Stimulated activated CD4-positive, alpha-beta T cell treated with anti-CD3 and anti-CD28 coated beads, Interleukin-12 subunit alpha, Interleukin-12 subunit beta, amount 100 ng/mL, for 4 hours (primary cell): ENCODE results near the gene MAP3K7CL.

Experiments
- DNase-seq: peaks from one replicate; pipeline ENCODE4 v3.0.0-alpha.2; 2020

The MAP3K7CL gene

DNA sequence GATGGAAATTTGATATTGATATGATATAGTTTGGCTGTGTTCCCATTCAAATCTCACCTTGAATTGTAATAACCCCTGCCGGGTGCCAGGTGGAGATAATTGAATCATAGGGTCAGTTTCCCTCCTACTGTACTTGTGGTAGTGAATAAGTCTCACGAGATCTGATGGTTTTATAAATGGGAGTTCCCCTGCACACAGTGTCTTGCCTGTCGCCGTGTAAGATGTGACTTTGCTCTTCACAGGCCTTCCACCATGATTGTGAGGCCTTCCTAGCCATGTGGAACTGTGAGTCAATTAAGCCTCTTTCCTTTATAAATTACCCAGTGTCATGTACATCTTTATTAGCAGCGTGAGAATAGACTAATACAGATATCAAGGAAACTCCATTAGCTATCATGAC lies 74.6 kb downstream of the MAP3K7CL start:
- DNase-seq: no peak

DNA sequence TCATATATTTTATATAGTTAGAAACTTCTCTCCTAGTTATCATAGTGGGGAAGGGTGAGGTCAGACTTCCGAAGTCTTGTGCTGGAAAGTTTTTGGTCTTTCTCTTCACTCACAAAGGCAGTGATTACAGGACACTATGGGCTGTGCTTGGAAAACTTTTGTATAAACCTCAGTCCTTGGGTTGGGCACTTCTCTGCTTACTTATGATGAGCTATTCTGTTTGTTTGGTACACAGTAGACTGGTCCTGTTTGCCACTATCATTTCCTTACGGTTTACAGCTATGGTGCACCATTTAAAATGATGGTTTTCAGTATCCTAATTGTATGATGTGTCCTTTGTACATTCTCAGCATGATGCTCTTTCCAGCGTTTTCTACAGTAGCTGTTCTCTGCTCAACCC lies 75.5 kb downstream of the MAP3K7CL start:
- no peak for DNase-seq

GRCh38 chr21:29206445-29206844 lies 76.0 kb downstream of the MAP3K7CL start:
- no peak for DNase-seq

- DNase-seq: no peak
Observed at GRCh38 chr21:29207201-29207600, 76.8 kb downstream of the MAP3K7CL start.

DNA sequence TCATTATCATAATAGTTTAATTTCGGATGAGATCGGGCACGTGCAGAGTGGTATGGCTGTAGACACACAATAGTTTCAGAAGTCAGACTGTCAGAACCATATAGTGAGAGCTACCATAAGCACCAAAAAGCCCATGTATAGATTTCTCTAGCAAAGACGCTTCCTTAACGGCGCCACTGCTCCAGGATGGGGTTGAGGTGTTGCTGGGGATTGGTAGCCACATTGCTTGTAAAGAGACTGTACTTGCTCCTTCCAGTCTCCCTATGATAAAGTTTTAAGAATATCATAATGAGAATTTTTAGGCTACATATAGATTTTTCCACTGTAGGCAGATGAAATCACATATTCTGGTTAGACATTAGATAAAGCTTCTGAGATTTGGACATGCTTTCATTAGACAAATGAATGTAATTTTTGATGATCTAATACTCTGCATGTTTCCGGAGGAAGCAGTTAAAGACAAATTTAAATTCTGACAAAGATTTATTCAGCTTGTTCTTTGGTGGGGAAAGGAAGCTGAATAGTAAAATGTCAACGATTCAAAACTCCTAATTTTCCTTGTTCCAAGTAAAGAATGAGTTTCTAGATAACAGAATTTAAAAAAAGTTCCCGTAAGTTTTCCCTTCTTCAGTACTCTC lies 77.7 kb downstream of the MAP3K7CL start:
- DNase-seq: no peak

DNA sequence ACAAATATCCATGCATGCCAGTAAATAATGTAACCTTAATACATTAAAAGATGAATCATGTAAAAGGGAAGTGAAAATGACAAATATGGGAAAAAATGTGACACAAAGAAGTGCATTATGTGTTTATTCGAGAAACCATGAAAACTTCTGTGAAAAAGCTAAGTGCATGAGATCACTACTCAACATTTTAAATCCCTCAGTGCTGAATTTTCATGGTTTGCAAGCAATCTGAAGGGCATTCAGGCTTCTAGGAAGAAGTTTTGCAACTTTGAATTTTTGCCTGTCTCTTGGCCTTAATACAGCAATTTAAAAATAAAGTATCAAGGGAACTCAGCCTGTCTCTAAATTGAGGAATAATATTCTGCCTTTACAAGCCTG lies 78.2 kb downstream of the MAP3K7CL start:
- DNase-seq: no peak

DNA sequence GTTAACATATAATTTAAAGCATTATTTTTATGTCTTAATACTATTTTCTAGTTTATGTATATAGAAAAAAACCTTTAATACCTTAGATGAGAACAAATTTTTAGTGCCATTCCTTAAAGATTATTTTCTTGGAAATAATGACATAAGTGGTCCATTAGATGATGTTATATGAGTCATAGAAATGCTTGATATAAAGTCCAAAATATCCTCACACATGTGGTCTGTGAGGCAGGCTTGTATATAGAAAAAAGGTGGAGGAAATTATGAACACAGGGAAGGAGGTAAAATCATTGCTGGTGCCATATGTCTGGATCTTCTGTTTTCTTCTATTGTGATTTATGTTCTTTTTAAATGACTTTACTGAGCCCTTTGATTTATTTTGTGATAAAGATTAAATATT lies 79.3 kb downstream of the MAP3K7CL start:
- no peak for DNase-seq

DNA sequence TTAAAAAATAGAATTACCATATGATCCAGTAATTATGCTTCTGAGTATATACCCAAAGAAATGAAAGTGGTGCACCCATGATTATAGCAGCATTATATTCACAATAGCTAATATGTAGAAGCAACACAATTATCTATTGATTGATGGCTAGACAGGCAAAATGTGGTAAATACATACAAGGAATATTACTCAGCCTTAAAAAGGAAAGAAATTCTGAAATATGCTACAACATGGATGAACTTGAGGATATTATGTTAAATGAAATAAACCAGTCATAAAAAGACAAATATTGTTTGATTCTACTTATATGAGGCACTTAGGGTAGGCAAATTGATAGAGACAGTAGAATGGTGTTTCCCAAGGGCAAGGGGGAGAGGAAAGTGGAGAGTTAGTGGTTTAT lies 80.8 kb downstream of the MAP3K7CL start:
- no peak for DNase-seq

- DNase-seq: no peak
Observed at GRCh38 chr21:29212446-29212845, 82.0 kb downstream of the MAP3K7CL start.

DNA sequence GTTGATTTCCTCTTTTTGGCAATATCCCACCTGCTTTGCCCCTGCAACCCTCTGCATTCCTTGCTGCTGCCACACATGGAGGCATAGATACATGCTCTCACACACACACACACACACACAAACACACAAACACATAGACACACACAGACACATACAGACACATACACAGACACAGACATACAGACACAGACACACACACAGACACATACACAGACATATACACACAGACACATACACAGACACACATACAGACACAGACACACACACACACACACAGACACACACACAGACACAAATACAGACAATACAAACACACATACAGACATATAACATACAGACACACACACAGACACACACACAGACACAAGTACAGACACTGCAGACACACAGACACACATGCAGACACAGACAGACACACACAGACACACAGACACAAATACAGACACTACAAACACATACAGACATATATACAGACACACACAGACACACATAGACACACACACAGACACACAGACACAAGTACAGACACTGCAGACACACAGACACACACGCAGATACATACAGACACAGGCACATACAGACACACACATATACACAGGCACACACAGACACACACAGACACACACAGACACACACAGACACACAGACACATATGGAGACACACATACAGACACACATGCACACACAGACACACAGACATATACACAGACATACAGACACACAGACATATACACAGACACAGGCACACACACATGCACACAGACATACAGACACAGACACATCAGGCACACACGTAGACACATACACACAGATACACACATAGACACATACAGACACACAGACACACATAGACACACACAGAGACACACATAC lies 83.3 kb downstream of the MAP3K7CL start:
- DNase-seq: no peak

DNA sequence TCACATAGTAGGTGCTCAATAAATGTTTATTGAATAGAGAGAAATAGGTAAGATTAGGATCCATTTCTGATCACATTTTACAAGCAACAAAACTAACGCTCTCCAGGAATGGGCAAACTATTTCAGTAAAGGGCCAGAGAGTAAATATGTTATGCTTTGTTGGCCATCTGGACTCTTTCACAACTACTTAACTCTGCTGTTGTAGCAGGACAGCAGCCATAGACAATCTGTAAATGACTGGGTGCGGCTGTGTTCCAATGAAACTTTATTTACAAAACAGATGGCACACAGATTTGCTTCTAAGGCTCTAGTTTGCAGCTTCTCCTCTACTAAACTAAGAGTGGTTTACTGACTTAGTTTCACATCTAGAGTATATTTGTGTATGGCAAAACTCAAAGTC lies 85.3 kb downstream of the MAP3K7CL start:
- DNase-seq: no peak

- no peak for DNase-seq
Observed at GRCh38 chr21:29217818-29218291, 87.4 kb downstream of the MAP3K7CL start.

DNA sequence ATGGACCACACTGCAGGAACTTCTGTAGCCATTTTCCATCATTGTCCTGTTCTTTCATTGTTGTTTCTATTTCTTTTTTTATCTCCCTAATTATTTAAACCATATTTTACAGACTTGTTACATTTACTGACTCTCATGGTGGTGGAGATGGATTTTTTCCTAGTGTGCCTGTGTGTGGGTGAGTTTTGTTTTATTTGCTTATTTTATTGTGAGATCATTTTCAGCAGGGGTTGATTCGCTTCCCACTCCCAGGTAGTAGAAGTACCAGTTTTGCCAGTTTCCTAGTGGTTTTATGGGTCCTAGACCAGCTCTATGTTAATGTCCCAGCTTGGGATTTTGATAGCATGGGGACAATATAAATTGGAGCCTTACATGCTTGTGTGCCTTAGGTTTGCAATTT lies 88.3 kb downstream of the MAP3K7CL start:
- no peak for DNase-seq

DNA sequence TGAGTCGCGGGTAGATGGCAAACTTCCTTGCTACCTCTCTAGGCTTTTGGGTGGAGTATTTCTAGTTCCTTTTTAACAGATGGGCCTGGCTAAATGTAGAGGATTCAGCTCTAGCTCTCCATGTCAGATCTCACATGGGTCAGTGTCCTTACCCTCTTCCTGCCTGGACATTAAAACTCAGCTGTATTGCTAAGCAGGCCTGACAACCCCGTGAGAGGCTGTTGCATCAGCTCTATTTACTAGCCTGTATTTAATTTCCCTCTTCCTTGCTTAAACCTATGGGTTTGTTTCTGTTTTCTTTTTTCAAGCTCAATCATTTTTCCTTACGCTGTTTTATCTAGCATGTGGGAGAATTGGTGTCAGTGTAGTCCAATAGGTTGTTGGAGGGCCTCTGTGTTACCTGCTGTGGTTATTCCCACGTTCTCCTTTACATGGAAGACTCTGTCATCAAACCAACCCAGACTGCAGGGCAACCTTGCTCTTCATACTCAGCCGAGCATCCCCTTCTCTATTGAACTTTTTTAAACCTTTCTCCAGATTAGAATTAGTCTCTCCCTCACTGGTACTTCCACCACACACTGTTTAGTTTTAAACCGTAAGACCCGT lies 88.8 kb downstream of the MAP3K7CL start:
- no peak for DNase-seq

DNA sequence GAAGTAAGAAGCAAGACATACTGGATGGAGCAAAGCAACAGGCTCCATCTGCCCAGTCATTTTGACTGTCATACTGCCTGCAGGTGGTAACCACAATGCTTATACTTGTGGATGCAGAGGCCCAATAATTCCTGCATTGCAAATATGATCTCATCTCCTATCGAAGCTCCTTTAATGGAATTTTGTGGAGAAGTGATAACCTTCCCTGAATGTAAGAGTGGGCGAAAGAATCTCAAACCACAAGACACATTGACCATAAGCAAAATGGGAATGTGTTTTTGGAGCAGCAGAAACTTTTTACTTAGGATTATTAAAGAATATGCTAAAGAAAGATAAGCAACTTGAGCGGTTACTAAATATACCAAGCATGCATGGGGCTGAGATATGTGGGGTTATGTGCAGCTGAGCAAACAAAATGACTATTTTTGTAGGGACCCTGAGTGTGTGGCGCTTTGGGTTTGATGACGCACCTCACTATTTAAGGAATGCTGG lies 90.9 kb downstream of the MAP3K7CL start:
- DNase-seq: no peak

DNA sequence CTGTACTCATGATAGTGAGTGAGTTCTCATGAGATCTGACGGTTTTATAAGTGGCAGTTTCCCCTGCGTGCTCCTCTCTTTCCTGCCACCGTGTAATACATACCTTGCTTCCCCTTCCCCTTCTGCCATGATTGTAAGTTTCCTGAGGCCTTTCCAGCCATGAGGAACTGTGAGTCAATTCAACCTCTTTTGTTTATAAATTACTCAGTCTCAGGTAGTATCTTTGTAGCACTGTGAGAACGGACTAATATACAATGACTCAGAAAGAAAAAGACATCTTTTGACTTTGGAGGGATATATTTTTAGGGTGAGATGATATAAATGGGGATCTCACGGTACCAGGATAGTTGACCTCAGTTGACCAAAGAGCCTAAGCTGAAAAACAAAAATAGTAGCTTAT lies 93.6 kb downstream of the MAP3K7CL start:
- DNase-seq: no peak
